Left forelimb (tissue), 1 donor: ENCODE results near the gene KDSR.

Experiments
- DNase-seq: peaks from one replicate; pipeline ENCODE4 v3.0.0-alpha.2; 2018; ENCODE audit warnings: low spot score

The KDSR gene

DNA sequence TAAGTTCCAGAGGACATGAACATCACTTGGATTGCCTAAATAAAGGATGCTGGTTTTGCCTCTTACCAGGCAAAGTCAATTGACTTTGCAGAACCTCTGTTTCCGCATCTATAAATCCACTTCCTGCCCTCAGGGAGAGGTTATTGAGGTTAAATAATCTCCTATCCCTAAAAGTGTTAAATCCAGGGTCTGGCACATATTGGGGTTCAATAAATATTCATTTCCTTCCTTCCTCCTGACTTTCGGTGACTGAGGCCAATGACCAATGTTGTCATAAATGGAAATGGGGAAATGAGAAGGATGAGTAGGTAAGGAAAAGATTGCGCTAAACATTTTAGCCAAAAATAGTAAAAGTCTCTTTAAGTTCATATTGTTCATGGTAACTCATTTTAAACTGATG lies 63.5 kb downstream of the KDSR start:
- DNase-seq = no peak

- DNase-seq = no peak
These were observed 64.2 kb downstream of the KDSR start for GRCh38 chr18:63302636-63303405.

GRCh38 chr18:63302220-63302619 lies 64.8 kb downstream of the KDSR start:
- no peak for DNase-seq

DNA sequence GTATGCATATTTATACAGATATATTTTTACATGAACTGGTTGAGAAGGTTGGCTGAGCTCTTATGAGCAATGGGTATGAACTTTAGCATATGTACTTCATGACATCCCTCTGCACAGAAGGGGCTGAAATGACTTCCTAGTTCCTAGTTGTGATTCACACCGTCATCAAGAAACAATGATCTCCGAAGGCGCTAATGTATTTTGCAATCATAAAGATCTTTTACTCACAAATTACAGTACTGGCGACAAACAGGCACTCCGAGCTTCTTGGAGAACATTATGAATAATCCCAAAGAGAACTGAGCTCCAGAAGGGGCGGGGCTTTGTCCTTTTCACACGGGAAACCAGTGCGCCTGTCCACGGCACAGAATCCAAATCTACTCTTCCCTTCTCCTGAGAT lies 65.6 kb downstream of the KDSR start:
- DNase-seq = no peak

DNA sequence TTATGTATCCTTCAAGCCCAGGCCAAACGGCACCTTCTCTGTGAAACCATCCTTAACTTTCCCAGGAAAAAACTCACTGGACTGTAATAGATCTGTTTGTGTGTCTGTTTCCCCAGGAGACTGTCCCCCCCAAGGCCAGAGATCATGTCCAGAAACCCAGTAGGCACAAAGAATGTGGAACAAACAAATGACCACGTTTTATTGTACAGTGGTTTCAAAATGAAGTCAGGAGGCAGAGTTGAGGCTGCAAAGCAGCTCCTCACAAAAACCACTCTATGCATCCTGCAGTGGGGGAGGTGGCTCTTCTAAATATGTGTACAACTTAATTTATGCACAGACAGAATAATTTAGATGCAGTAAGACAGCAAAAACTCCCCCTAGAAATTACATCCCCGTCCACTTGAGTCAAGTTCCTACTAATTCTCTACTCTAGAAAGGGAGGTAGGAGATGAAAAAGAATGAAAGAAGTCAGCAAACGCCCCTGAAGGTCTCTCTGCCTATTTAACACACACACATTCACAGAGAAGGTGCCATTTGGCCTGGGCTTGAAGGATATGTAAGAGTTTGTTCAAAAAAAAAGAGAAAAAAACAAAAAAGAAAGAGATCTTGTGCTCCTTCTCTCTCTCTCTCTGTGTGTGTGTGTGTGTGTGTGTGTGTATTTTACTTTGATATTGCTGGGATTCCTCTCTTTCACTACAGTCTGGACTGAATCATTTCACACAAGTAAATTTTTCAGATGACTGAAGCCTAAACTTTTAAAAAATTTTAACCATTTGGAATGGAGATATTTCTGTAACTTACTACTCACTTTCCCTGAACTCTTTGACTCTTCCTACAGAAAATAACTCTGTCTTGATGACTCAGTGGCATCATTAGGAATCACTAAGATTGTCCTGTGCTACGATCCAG lies 66.9 kb downstream of the KDSR start:
- DNase-seq = no peak

DNA sequence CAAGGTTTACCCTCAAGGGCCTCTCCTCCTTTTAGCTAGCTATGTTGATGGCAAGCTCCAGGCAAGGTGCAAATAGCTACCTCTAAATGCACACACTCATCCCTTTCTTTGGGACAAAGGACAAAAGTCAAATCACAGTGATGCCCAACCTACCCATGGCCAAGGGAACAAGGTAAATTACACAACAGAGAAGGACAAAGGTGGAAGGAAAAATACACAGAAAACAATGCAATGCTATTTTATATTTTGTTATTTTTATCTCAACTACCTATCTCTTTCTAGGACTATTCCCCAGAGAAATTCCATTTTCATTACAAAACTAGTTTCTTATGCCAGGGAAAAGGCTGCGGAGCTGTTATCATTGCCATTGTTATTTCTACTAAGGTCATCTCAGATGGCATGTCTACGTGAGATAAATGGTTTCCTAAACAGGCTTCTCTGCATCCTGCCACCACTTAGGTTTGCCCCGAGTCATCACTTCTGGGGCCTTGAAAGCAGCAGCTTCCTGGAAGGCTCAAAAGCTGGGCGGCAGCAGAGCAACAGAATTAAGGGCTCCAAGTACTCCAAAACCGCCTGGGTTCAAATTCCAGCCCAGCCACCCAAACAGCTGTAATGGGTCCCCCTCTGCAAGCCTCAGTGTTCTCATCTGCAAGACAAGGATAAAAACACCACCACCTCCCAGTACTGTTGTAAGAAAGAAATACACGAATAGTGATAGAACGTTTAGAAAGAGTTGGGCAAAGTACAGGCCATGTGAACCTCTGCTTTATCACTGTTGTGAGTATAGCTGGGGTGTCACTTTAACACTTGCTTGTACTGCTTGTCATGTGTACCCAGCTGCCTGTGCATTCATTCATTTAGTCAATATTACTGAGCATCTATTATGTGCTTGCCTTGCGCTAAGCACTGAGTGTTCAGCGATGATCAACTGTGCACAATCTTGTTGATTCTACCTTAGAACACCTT lies 68.3 kb downstream of the KDSR start:
- DNase-seq = no peak

GRCh38 chr18:63297687-63298399 lies 69.2 kb downstream of the KDSR start:
- DNase-seq = no peak

- no peak for DNase-seq
These were observed 73.1 kb downstream of the KDSR start for GRCh38 chr18:63293935-63294334.

DNA sequence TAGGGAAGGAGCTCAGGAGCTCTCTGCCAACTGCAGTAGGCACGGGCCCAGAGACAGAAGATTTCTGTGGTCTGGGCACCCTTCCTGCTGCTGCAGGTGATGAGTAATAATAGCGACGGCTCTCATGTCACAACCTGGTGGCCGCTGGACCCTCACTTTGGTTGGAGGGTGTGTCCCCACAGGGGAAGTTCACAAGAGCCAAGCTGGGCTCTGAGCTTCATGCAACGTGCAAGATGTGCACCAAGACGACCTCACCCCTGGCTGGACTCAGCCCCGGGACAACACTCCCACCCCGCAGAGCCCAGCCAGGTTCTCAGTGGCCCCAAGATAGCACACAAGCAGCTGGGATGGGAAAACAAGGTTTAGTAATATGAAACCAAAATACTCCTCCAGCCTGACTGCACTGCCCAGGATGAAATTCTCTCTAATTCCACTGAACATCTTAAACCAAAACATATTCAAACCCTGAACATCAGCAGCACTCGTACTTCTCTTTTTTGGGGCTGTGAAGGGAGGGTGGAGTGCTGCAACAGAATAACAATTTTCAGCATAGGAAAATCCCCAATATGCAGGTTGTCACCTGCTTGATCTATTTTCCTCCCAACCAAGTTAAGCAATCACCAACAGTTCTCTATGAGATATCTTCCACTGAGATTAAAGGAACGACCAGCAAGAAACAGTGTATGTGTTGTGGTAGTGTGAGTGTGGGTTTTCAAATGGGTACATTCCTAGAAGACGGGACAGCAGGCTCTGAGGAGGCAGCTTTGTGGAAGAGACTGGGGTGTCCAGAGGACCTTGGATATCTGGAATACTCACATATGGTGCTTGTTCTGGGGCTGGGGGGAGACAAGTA lies 73.9 kb downstream of the KDSR start:
- no peak for DNase-seq

DNA sequence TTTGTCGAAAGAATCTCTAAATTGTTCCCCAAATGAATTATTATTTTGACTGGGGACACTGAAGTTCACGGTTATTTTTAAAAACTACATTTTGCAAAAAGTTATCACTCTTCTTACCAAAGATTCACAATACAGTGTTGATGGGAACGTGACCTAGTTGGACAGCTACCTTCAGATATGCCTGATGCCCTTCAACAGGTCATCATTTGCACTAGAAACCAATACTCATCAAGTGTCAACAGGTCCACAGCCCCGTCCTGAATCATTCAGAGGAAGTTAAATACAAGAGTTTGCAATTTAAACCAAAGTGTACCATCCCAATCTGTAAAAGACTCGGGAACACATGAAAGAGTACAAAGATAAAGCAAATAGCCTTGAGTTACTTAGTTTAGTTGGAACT lies 75.7 kb downstream of the KDSR start:
- no peak for DNase-seq

DNA sequence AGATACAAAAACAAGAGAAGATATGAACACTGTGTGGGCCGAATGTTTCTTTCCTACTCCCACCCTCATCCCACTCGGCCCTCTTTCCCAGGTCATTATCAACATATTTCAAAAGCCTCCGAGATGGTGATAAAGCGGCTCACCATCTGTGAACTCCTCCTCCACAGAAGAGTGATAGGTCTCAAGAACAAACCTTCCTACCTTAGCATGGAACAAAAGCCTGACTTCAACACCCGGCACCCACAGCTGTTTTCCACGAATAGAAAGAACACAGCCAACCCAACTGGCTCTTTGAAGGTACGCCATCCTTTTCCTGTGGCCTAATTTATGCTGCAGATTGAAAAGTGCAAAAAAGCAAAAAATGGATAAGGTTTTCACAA lies 76.2 kb downstream of the KDSR start:
- no peak for DNase-seq

GRCh38 chr18:63290166-63290820 lies 76.7 kb downstream of the KDSR start:
- no peak for DNase-seq

DNA sequence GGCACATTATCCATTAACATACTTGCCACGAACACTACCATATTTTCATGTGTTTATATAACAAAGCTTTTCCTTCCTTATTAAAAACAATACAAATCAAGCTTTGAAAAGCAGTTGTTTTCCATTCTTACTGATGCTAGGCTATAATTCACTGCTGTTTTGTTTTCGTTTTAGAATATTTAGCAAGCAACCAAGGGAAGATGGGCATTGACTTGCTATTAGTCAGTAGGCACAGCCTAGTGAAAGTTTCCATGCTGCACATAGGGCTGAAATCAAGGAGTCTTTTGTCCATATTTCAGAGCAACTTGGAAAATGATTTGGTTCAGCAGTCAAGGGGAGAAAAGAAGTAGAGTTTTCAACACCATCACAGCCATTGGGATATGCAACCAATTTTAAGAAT lies 78.7 kb downstream of the KDSR start:
- no peak for DNase-seq

GRCh38 chr18:63287691-63288220 lies 79.2 kb downstream of the KDSR start:
- no peak for DNase-seq

GRCh38 chr18:63286926-63287325 lies 80.1 kb downstream of the KDSR start:
- no peak for DNase-seq

DNA sequence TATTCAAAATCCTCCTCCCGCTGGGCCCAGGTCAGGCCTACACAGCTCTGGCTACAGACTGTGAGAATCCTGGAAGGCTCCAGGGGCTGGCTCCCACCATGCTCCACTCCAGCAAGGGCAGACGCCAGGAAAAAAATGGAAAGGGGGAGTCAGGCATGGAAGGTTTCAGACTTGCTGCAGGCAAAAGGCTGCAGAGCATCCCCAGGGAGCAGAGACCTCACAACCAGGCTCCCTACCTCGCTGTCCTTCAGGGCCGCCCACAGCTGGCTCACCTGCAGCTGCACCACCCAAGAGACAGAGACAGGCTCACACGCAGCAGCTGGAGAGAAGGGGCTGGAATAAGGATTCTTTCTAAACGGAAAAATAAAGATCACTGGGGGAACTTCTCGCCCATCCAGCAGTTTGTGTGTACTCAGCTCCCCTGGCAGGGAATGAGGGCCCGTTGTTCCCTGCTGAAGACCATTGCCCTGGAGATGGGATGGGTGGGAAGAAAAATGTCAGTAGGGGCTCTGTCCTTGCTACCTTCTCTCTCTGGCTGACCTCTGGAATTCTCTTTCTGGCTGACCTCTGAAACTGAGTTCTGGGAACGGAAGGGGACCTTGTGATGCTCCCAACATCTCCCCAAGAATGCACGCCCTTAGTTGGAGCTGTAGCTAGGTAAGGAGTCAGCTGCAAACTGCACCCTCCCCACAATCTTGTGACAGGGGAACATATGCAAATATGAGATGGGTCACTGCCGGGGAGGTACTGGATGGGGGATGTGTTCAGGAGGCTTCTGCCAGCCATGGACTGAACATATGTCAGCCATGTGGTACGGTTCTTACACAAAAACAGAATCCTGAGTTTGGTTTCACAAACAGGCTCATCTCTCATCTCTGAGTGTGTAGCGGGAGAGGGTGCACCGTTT lies 81.9 kb downstream of the KDSR start:
- no peak for DNase-seq

DNA sequence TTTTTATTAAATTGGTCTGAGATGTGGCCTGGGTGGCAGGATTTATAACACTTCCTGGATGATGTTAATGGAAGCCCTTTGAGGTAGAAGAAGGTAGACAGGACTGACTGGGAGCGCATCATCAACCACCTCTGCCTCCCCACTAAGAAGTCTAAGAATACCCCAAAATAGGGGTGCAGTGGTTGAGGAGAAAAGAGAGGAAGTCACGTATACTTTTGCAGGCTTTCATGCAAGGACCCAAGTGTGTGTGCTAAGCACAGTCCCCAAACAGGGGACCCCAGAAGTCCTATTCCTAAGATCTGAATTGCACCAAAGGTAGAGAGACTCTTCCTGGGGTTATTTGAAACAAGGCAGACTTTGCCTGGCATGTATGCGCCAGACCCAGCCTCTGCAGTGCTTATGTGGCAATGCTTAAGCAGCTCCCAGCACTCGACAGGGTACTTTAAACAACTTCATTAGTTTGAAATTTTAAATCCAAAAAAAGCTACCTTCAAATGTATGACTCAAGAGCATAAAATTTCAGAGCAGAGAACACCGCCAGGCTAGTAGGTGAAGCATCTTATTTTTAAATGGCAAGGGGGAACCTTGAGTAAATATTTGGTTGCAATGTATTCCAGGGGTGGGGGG lies 82.7 kb downstream of the KDSR start:
- DNase-seq = no peak
